Measurements from ENCODE around the gene METTL27.
"Not testable (repeated sequence)": the region's sequence is repeated elsewhere in the genome, so short reads cannot be mapped to it uniquely, and the experiment has no call there.

Gene METTL27

GRCh38 chr7:73838642-73839041, 3.7 kb downstream of the METTL27 start:
- no peak for DNase-seq

- not testable (repeated sequence) for DNase-seq
These were observed 5.1 kb downstream of the METTL27 start for GRCh38 chr7:73837167-73837566.

GRCh38 chr7:73834626-73835191, 7.6 kb downstream of the METTL27 start:
- no peak for DNase-seq

- DNase-seq: no peak
These were observed 8.9 kb downstream of the METTL27 start for GRCh38 chr7:73833251-73833919.

- DNase-seq: no peak
These were observed 9.5 kb downstream of the METTL27 start for GRCh38 chr7:73832806-73833205.

- no peak for DNase-seq
These were observed 10.3 kb downstream of the METTL27 start for GRCh38 chr7:73831834-73832651.

- no peak for DNase-seq
These were observed 10.8 kb downstream of the METTL27 start for GRCh38 chr7:73831584-73831833.

GRCh38 chr7:73830681-73831583, 11.4 kb downstream of the METTL27 start, which contains the start of gene CLDN4:
CLDN4 (plus strand) TSS chr7:73830996; CDS start chr7:73831202, 206 bp downstream.
- DNase-seq: no peak

GRCh38 chr7:73829921-73830680, 12.2 kb downstream of the METTL27 start:
- DNase-seq: no peak

GRCh38 chr7:73829505-73829904, 12.8 kb downstream of the METTL27 start:
- DNase-seq: no peak

- no peak for DNase-seq
These were observed 13.3 kb downstream of the METTL27 start for GRCh38 chr7:73828972-73829371.

- no peak for DNase-seq
These were observed 14.1 kb downstream of the METTL27 start for GRCh38 chr7:73828107-73828803.

GRCh38 chr7:73827567-73828106, 14.7 kb downstream of the METTL27 start:
- DNase-seq: no peak

- no peak for DNase-seq
These were observed 17.3 kb downstream of the METTL27 start for GRCh38 chr7:73824986-73825385.

- DNase-seq: no peak
These were observed 18.3 kb downstream of the METTL27 start for GRCh38 chr7:73823873-73824592.

GRCh38 chr7:73823257-73823656, 19.1 kb downstream of the METTL27 start:
- DNase-seq: no peak

GRCh38 chr7:73822319-73823173, 19.8 kb downstream of the METTL27 start:
- no peak for DNase-seq

GRCh38 chr7:73821597-73822285, 20.6 kb downstream of the METTL27 start:
- DNase-seq: not testable (repeated sequence)

- DNase-seq: no peak
These were observed 22.3 kb downstream of the METTL27 start for GRCh38 chr7:73820013-73820412.

Data from midbrain (tissue), 1 donor.